ENCODE results near the gene CFAP52.
"Not testable (repeated sequence)": the region's sequence is repeated elsewhere in the genome, so short reads cannot be mapped to it uniquely, and the experiment has no call there.

CFAP52 gene

DNA sequence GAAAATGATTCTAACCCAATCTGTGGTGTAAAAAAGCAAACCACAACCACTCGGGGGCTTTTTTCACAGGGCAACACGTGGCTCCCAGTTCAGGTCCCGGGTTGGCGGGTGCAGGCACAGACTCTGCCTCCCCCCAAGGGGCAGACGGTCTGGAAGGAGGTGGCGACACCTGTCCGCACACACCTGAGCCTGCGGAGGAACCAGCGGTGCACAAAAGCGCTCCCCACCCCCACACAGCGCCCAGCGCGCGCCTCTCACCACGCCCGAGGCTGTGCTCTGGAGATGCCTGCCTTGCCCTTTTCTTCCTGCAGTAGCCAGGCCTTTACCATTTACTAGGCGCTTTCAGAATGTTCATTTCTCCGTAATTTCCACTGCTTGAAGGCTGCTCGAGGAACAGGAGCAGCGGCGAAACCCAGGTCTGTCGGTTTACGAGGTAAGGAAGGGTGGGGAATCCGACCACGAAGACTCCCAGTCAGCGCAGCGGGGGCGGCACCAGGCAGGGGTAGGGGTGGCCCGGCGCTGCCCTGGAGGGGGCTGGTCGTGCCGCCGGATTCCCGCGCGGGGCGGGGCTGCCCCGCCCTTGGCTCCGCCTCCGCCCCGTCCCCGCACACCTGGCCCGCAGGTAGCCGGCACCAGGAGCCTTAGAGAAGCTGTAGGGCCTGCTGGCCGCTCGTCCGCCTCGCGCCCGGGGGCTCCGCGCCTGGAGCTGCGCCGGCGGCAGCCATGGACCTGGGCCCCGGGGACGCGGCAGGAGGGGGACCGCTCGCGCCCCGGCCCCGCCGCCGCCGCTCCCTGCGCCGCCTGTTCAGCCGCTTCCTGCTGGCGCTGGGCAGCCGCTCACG is 68.7 kb downstream of the CFAP52 start, which contains the start of gene USP43:
USP43 (plus strand) TSS at position 608 of the 842 bp plus-strand sequence; CDS start at position 724, 116 bp downstream.
- peak; percentile 6 to 39 for DNase-seq (ENCODE audit: extremely low read depth in 1 of 2, low read depth in 1 of 2)

DNA sequence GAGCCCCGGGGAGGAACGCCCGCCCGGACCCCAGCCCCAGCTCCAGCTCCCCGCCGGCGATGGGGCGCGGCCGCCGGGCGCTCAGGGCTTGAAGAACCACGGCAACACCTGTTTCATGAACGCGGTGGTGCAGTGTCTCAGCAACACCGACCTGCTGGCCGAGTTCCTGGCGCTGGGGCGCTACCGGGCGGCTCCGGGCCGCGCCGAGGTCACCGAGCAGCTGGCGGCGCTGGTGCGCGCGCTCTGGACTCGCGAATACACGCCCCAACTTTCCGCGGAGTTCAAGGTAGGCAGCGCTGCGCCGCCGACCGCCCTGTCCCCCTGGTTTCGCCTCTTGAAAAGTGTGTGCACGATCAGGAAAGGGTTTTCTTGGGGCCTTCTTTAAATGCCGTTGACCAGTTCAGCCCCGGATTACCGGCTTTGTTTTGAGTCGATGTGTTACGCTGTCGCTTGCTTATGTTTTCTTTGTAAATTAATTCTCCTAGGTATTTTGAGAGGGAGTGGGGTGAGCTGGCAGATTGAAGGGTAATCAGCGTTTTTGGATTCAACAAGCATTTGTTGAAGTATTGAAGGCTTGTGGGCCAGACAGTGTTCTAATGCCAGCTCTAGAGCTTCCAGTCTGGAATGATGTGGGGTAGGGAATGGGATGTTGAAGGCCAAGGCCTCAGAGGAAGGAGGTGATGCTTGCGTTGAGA is 69.6 kb downstream of the CFAP52 start:
- DNase-seq (ENCODE audit: extremely low read depth in 1 of 2, low read depth in 1 of 2), result peak; percentile 1 to 11

- DNase-seq (ENCODE audit: extremely low read depth in 1 of 2, low read depth in 1 of 2), result no peak
Observed at GRCh38 chr17:9646546-9646885, 70.1 kb downstream of the CFAP52 start.

DNA sequence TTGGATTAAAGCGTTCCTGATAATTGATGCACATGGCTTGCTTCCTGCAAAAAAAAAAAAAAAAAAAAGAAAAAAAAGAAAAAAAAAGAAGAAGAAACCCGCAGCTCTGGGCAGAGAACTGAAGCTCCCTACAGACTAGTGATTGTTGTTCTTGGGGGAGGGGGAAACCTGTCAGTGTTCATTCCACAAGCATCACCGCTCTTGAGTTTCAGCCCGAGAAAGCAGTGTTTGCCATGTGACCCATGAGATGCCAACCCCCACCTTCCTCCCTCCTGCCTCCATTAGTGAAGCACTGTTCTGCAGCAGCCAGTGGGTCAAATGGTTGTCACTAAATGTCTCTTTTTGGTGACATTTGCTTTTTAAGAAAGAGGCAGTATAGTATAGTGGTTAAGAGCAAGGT is 70.6 kb downstream of the CFAP52 start:
- DNase-seq (ENCODE audit: extremely low read depth in 1 of 2, low read depth in 1 of 2), result no peak

DNA sequence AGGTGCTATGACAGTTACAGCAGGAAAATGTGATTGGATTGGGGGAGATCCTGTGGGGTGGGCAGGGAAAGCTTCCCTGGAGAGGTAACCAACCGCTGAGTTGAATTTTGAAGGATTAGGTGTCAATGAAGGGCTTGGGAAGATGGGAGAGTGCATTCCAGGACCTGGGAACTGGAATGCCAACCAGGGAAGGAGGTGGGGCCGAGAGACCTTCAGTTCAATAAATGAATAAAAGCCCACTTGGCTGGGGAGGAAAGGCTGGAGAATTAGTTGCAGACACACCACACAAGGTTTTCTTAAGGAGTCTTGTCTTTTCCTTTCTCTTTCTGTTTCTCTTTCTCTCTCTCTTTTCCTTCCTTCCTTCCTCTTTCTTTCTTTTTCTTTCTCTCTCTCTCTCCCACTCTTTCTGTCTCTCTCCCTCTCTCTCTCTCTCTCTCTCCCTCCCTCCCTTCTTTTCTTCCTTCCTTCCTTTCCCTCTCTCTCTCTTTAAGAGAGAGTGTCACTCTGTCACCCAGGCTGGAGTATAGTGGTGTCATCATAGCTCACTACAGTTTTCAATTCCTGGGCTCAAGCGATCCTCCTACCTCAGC is 72.2 kb downstream of the CFAP52 start:
- DNase-seq (ENCODE audit: extremely low read depth in 1 of 2, low read depth in 1 of 2), result no peak

GRCh38 chr17:9658593-9659211 is 82.3 kb downstream of the CFAP52 start:
- DNase-seq (ENCODE audit: extremely low read depth in 1 of 2, low read depth in 1 of 2), result no peak

GRCh38 chr17:9661027-9661426 is 84.6 kb downstream of the CFAP52 start:
- DNase-seq (ENCODE audit: extremely low read depth in 1 of 2, low read depth in 1 of 2), result no peak

- DNase-seq (ENCODE audit: extremely low read depth in 1 of 2, low read depth in 1 of 2), result not testable (repeated sequence)
Observed at GRCh38 chr17:9663511-9663910, 87.1 kb downstream of the CFAP52 start.

- no peak for DNase-seq (ENCODE audit: extremely low read depth in 1 of 2, low read depth in 1 of 2)
Observed at GRCh38 chr17:9666461-9667050, 90.1 kb downstream of the CFAP52 start.

- no peak for DNase-seq (ENCODE audit: extremely low read depth in 1 of 2, low read depth in 1 of 2)
Observed at GRCh38 chr17:9668517-9668916, 92.1 kb downstream of the CFAP52 start.

DNA sequence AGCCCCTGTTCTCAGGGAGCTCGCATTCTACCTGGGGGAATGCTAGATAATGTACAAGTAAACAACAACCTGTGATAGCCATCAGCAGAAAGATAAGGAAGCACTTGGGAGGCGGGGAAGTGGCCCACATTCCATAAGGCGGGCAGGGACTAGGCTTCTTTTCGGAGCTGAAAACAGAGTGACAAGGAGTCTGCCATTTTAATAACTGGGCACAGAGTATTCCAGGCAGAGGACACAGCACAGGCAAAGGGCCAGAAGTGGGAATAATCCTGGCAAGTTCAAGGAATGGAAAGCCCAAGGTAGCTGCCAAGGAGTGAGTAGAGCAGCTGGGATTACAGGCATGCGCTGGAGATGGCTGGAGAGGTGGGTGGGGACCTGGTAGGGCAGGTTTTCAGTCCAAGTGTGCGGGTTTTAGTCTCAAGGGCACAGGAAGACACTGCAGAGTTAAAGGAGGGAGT is 93.1 kb downstream of the CFAP52 start:
- no peak for DNase-seq (ENCODE audit: extremely low read depth in 1 of 2, low read depth in 1 of 2)

GRCh38 chr17:9670596-9670995 is 94.2 kb downstream of the CFAP52 start:
- no peak for DNase-seq (ENCODE audit: extremely low read depth in 1 of 2, low read depth in 1 of 2)

- no peak for DNase-seq (ENCODE audit: extremely low read depth in 1 of 2, low read depth in 1 of 2)
Observed at GRCh38 chr17:9671559-9671958, 95.1 kb downstream of the CFAP52 start.

DNA sequence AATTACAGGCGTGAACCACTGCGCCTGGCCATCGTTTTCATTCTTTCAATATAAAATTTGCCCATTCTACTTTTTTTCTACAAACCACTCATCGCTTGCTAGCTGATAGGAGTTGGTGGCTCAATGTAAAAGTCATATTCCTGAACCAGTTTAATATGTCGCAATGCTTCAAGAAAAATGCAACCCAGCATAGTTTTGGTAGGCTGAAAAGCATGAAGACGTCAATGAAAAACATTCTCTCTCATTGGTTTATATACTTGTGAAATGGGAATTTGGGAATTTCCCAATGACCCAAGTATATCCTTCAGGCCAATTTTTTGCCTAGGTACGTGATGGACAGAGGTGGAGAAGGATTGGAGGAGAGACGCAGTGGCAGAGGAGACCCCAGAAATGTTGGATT is 95.8 kb downstream of the CFAP52 start:
- DNase-seq (ENCODE audit: extremely low read depth in 1 of 2, low read depth in 1 of 2), result no peak

DNA sequence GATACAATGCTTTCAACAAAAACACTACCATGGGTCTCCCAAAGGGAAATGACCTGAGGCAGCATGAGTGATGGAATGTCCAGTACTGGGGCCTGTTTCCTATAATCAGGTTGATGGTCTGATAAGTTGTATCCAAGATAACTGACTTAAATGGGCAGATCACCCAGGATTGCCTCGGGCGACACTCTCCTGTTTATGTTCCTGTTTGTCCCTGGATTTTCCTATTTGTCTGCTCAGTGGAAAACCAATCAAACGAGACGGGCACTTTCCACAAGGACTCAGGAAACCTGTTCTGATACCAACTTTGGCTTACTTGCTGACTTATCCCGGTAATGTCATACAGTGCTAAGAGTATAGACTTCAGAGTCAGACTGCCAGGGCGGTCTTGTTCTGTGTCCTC is 96.2 kb downstream of the CFAP52 start:
- no peak for DNase-seq (ENCODE audit: extremely low read depth in 1 of 2, low read depth in 1 of 2)

DNA sequence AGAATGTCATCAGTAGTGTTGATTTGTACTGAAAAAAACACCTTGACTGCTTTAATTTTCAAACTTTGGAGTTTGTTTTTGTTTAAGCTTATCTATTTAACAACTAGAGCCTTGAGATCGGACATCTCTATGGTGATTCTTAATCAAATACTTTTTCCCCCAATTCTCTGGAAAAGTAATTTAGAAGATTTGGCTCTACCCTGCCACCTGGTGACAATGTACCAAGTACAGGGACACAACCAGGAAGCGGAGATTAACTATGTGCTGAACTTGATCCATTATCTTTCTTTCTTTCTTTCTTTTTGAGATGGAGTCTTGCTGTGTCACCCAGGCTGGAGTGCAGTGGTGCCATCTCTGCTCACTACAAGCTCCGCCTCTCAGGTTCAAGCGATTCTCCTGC is 99.6 kb downstream of the CFAP52 start:
- no peak for DNase-seq (ENCODE audit: extremely low read depth in 1 of 2, low read depth in 1 of 2)

GRCh38 chr17:9676820-9677310 is 100.4 kb downstream of the CFAP52 start:
- peak in 1 of 2 donors; percentile 10 for DNase-seq (ENCODE audit: extremely low read depth in 1 of 2, low read depth in 1 of 2)

- no peak for DNase-seq (ENCODE audit: extremely low read depth in 1 of 2, low read depth in 1 of 2)
Observed at GRCh38 chr17:9677411-9677810, 101.0 kb downstream of the CFAP52 start.

- no peak for DNase-seq (ENCODE audit: extremely low read depth in 1 of 2, low read depth in 1 of 2)
Observed at GRCh38 chr17:9677896-9678295, 101.5 kb downstream of the CFAP52 start.

DNA sequence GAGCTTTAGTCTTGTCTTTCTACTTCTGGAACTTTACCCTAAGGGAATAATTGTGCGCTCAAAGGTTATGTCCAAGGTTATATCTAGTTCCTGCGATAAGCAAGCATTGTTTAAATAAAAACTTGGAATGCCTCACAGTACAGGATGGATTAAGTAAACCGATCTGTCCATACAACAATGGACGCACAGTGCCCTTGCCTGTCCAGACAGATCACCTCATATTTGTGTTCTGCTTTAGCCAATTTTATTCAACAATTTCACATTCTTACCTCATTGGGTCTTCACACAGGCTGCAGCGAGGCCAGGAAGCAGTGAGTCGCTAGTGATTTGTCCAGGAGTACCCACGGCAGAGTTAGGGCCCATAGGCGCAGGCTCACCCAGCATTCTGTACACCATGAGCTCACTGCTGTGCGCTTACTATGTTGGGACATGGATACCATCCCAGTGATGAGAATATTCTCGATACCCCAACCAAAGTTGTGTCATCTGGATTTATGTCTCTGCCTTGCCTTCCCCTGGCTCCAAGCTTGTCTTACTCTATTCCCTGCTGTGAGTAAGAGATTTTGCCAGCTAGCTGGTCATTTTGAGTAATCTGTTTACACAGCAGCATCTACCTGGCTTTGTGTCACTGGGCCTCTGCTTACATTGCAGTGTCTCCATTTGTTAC is 108.6 kb downstream of the CFAP52 start:
- DNase-seq (ENCODE audit: extremely low read depth in 1 of 2, low read depth in 1 of 2), result no peak

Measured in stimulated activated CD8-positive, alpha-beta memory T cell treated with anti-CD3 and anti-CD28 coated beads, Interleukin-7, amount 100 ng/mL, for 48 hours (primary cell).